Measurements from ENCODE around the gene KIF23. TPM values are rescaled to one million over a fixed set of nuclear protein-coding genes. Genes with fewer than 3 reads are reported as not detected.

KIF23 gene
- polyA plus RNA-seq, 3 donors, result 33.9 to 39.0 (median 36.5) TPM

GRCh38 chr15:69393831-69394491, 20.2 kb upstream of the KIF23 start:
- DNase-seq (ENCODE audit: low read depth in 3 of 3, low spot score in 2 of 3), result peak in 1 of 3 donors; percentile 10

DNA sequence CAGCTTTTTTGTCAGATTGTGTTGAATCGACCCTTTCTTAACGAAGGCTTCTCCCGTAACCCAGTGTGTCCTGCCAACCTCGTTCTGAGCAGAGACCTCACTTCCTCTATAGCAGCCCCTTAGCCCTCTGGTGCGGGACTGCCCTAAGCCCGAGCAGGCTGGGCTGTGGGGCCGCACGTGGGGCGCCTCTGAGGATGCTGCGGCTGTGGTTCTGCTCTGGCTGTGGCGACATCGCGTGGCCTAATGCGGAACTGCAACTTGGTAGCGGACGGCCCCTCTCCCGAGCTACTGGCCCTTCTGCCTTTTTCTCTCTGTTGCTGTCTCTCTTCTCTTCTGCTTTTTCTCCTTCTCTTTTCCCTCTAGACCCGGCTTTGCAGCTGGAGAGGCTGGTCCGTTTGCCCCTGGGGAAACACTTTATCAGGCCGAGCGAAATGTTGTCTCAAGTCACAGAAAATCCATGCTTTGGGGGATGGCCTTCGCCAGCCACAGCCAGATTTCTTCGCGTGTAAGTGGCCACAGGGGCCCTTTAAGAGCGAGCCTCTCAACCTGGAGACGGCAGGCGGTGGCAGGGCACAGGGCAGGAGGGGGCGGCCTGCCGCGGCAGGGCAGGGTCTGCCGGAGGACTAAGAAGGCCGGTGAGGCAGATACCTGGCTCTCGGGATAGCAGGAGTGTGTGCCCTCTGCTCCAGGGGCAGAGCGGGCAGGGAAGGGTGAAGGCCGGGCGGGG, 19.4 kb upstream of the KIF23 start:
- peak; percentile 61 to 72 (median 68) for DNase-seq (ENCODE audit: low read depth in 3 of 3, low spot score in 2 of 3)

DNA sequence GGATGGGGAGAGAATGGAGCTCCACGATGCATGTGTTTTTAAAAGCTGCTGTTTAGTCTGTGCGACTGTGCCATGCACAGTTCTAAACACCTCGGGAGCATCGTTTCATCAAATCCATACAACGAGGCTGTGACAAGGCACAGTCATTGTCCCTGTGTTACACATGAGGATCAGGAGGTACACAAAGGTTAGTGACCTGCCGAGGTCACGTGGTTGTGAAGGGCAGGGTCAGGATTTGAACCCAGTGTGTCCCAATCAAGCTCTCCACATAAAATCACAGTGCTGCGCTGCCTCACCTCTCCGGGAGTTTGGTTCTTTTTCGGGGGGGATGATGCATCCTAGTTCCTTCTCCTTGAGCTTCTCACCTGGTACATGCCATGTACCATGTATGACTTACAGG, 18.7 kb upstream of the KIF23 start:
- no peak for DNase-seq (ENCODE audit: low read depth in 3 of 3, low spot score in 2 of 3)

GRCh38 chr15:69395991-69396390, 18.2 kb upstream of the KIF23 start:
- no peak for DNase-seq (ENCODE audit: low read depth in 3 of 3, low spot score in 2 of 3)

DNA sequence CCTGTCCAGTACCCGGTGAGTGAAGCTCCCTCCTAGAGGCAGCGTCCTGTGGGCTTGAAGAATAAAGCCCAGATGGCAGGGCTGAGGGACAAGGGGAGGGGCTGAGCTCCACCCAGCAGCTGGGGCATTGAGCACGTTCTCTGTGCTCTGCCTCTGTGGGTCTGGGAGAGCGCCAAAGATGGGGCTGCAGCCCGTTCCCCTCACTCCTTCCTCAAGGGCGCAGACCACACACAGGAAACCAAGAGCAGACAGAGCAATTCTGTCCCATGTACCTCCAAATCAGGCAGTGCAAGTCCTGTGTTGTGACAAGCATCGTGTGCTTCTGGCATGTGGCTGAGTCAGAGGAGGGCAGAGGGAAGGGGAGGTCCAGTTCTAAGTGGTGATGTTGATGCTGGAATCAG, 15.7 kb upstream of the KIF23 start:
- no peak for DNase-seq (ENCODE audit: low read depth in 3 of 3, low spot score in 2 of 3)

GRCh38 chr15:69400850-69401249, 13.3 kb upstream of the KIF23 start:
- DNase-seq (ENCODE audit: low read depth in 3 of 3, low spot score in 2 of 3), result no peak

DNA sequence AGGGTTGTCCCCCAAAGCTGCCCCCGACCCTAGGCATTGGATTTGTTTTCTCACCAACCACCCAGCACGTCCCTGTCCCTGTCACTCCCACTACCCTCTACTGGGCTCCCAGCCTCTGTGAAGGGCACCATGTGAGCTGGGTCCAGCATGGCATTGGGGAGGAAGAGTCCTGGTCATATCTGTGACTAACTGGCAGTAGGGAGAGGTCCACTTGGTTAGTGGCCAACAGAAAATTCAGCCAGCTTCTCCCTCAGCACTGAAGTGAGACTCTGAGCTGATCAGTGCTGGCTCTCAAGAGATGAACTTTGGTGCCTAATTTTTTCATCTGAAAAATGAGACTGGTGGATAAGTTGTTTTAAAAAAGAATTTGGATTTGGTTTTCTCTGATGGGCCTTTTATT, 11.3 kb upstream of the KIF23 start:
- no peak for DNase-seq (ENCODE audit: low read depth in 3 of 3, low spot score in 2 of 3)

- DNase-seq (ENCODE audit: low read depth in 3 of 3, low spot score in 2 of 3), result no peak
Observed at GRCh38 chr15:69403594-69403993, 10.6 kb upstream of the KIF23 start.

- DNase-seq (ENCODE audit: low read depth in 3 of 3, low spot score in 2 of 3), result no peak
Observed at GRCh38 chr15:69405110-69405509, 9.0 kb upstream of the KIF23 start.

GRCh38 chr15:69407719-69408400, 6.3 kb upstream of the KIF23 start:
- DNase-seq (ENCODE audit: low read depth in 3 of 3, low spot score in 2 of 3), result no peak

DNA sequence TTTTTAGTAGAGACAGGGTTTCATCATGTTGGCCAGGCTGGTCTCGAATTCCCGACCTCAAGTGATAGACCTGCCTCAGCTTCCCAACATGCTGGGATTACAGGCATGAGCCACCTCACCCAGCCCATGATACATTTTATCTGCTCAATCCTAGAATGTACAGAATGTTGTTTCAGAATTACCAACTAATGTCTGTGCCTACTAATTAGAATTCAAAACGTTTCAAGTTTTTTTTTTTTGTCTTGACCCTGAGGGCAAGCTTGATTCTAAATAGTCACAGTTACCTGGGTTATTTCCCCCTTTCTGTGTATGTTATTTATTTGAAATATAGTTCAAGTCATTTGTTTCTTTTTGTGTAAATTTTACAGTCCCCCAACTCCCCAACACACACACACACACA, 5.3 kb upstream of the KIF23 start:
- DNase-seq (ENCODE audit: low read depth in 3 of 3, low spot score in 2 of 3), result no peak

DNA sequence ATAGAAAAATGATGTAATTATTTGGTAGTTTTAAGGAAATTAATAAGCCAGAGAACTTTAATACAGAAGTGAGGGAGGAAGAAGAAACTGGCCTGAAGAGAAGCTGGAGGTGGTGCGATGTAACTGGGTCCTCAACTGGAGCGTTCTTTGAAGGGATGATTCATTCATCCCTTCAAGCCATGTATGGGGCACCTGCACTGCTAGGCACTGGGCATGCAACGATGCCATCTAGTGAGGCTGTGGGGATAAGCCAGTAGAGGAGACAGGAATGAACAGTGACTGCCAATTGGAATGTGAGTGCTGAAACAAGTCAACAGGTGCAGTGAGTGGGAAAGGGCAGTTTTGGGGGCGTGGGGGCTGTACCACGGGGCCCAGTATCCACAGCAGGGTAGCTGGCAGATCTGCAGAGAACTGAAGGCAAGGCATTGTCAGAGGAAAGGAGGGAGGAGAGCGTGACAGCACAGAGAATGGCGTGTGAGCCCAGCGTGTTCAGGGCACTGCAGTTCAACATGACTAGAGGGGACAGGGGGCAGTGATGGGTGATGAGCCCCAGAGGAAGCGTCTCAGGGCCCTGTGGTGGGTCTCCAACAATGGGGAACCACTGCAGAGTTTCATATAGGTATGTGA, 3.8 kb upstream of the KIF23 start:
- no peak for DNase-seq (ENCODE audit: low read depth in 3 of 3, low spot score in 2 of 3)

- no peak for DNase-seq (ENCODE audit: low read depth in 3 of 3, low spot score in 2 of 3)
Observed at GRCh38 chr15:69412274-69412673, 1.9 kb upstream of the KIF23 start.

- DNase-seq (ENCODE audit: low read depth in 3 of 3, low spot score in 2 of 3), result no peak
Observed at GRCh38 chr15:69412701-69413100, 1.4 kb upstream of the KIF23 start.

GRCh38 chr15:69414701-69415167, 585 bp downstream of the KIF23 start:
- DNase-seq (ENCODE audit: low read depth in 3 of 3, low spot score in 2 of 3), result peak; percentile 30 to 41 (median 36)

DNA sequence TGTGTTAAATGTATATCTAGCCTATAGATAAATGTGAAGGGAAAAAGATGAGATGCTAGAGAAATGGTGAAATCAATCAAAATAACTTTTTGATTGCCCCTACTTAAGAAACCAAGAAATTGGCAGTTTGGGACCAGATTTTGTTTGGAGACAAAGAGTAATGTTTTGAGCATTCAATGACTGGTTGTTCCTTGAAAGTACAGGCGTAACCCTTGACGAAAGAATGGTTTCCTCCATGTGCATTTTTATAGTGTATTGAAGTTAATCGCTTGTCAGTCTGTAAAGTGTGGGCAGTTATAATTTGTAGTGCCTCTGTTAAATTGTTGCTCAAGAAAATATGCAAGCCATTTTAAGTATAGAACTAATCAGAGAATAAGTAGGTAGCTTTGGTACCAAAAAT, 1.2 kb downstream of the KIF23 start:
- no peak for DNase-seq (ENCODE audit: low read depth in 3 of 3, low spot score in 2 of 3)

- no peak for DNase-seq (ENCODE audit: low read depth in 3 of 3, low spot score in 2 of 3)
Observed at GRCh38 chr15:69417581-69417980, 3.4 kb downstream of the KIF23 start.

GRCh38 chr15:69421498-69421897, 7.3 kb downstream of the KIF23 start:
- no peak for DNase-seq (ENCODE audit: low read depth in 3 of 3, low spot score in 2 of 3)

DNA sequence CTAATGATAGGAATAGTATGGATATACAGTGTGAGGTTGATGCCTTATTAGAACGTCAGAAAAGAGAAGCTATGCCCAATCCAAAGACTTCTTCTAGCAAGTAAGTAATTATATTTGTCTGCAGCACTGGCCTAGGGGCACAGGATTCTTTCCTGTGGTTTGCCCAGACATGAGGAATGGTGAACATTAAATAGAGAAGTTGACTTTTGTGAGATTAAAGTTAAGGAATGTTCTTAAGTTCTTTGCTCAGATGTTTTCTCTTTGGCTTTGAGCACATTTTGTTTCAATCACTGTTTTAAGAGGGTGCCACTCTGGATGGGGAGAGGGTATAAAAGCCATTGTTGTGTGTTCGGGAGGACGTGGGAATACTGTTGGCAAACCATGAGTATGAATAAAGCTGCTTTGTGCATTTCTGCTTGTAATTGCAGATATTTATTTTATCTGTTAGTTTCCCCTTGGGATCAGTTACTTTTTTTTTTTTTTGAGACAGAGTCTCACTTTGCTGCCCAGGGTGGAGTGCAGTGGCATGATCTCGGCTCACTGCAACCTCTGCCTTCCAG, 8.3 kb downstream of the KIF23 start:
- DNase-seq (ENCODE audit: low read depth in 3 of 3, low spot score in 2 of 3), result no peak

- DNase-seq (ENCODE audit: low read depth in 3 of 3, low spot score in 2 of 3), result no peak
Observed at GRCh38 chr15:69424001-69424400, 9.9 kb downstream of the KIF23 start.
